HG02678 (cell line): ENCODE data around the gene EMC10.

Experiments used
- ATAC-seq: cut with Tn5 transposase; IDR thresholded peaks from one replicate; pipeline ENCODE4 v1.9.1; 2021; ENCODE audit warnings: mild to moderate bottlenecking, moderate library complexity; ENCODE audit not compliant: unreplicated experiment

Gene EMC10

DNA sequence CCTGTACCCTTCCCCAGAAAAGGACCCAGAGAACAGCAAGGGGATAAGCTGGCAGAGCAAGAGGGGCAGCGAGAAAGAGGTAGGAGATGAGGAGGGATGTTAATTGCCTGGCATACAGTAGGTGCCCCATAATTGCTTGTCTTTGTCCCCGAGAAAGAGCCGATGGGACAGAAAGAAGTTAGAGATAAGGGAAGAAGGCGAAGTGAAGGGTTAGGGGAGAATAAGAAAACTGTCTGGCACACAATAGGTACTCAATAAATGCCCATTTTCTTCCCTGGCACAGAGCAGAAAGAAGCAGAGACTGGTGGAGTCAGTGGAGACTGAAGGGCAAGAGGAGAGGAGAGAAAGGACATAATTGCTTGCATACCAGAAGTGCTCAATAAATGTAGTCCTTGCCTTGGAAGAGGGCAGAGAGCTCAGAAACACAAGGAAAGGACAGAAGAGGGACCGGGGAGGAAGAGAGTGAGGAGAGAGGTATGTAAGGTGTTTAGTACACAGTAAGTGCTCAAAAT lies 18.8 kb downstream of the EMC10 start:
- no peak for ATAC-seq

DNA sequence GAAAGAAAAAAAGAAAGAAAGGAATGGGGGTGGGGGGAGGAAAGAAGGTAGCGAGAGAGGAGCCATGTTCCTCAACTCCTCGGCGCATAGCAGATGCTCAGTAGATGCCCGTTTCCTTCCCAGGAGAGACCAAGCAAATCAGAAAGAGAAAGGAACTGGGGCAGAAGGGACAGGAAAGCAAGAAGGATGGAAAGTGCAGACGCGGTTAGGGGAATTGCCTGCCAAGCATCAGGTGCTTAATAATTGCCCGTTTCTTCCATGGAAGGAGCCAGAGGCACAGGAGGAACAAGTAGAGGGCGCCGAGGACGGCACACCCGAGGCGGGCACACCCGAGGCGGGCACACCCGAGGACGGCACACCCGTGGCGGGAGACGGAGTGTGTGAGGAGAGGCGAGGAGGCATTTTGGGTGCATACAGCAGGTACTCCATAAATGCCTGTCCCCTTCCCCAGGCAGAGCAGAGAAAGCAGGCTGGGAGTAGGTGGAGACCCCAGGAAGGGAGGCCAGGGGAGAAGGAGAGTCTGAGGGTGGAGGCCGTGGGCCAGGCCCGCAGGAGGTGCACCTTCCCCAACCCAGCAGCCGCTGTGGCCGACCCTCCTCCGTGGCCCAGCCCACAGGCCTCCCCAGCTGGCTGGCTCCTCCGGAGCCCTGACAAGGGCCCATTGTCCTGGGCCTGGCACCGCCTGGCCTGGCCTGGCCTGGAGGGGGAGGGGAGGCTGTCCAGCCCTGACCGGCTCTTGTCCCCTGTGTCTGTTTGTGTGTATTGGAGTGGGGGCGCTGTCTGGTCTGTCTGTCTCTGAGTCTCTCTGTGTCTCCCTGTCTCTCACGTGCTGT lies 20.1 kb downstream of the EMC10 start:
- ATAC-seq = no peak

DNA sequence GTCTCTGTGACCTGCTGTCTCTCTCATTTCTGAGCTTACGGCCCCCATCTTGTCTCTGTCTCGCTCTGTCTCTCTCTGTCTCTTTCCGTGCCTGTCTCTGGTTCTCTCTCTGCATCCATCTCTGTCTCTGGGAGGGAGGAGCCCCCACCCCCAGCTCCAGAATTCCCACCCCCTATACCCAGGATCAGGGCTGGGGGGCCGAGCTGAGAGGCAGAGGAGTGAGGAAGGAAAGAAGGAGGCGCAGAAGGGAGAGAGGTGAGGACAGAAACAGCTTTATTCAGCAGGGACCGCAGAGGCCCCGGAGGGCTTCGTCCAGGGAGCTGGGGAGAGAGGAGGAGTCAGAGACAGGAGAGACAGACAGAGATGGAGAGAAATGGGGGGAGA lies 20.7 kb downstream of the EMC10 start:
- ATAC-seq = no peak

DNA sequence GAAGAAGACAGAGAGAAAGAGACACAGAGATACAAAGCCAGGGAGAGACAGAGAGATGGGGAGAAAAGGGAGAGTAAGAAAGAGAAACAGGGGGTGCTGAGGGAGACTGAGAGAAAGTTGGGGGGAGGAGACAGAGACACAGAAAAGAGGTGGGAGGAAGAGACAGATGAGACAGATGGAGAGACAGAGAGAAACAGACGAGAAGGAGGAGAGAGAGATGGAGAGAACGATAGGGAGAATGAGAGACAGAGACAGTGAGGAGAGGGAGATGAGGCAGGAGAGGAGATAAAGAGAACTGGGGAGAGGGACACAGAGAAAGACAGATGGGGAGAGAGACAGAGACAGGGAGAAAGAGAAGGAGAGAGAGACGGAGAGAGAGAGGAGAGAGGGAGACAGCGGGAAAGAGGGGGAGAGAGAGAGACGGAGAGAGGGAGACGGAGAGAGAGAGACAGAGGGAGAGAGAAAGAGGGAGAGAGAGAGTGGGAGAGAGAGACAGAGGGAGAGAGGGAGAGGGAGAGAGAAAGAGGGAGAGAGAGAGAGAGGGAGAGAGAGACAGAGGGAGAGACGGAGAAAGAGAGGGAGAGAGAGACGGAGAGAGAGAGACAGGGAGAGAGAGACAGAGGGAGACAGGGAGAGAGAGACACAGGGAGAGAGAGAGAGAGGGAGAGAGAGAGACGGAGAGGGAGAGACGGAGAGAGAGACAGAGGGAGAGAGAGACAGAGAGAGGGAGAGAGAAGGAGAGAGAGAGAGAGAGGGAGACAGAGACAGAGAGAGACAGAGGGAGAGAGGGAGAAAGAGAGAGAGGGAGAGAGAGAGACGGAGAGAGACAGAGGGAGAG lies 22.1 kb downstream of the EMC10 start:
- ATAC-seq = no peak

DNA sequence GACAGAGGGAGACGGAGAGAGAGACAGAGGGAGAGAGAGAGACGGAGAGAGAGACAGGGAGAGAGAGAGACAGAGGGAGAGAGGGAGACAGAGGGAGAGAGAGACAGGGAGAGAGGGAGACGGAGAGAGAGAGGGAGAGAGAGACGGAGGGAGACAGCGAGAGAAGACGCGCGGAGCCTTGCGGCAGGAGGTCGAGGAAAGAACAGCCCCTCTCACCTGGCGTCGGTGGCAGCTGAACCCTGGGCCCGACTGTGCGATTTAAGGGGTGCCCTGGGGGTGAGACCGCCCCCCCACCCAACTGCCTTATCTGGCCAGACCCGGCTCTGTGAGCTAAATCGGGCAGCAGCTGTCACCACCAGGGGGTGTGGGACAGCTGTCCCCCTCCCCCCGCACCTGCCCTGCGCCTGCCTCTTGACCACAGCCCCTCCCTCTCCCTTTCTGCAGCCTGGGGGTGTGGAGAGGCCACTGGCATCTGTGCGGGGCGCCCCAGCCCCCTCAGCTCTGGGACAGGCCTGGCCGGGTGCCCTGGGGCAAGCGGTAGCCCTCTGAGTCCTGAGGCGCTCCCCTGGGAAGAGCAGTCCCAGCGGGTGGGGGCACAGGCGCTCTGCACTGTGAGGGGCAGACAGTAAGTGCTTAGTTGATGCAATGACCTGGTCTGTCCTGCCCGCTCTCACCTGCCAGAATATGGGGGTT lies 23.9 kb downstream of the EMC10 start:
- no peak for ATAC-seq

DNA sequence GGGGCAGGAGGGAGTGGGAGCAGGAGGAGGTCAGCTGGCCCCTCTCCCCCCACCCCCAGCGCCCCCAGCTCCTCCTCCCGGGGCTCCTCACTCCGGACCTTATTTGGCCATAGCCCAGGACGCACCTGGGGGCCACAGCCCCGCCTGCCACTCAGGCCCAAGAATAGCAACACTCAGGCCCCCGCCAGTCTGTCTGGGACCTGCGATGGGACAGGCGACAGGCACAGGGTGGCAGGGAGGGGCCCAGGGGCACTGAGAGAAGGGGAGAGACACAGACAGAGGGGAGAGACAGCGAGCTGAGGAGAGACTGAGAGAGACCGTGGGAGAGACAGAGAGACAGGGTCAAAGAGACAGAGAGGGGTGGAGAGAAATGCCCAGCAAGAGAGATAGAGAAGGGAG lies 24.4 kb downstream of the EMC10 start:
- ATAC-seq = no peak

DNA sequence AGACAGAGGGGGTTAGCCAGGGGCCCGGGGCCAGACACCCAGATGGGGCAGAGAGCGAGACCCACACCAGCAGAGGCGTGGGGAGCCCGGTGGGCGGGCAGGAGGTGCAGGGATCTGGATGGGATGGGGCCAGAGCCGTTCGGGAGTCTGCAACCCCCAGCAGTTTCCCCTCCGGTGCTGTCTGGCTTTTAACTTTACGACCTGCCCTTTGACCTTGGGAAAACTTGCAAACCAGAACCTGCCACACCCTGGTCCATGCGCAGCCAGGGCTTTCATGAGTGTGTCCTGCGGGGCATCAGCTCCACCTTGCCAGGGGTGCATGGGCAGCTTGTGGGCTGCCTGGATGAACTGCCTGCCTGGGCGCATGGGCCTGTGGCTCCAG lies 24.9 kb downstream of the EMC10 start:
- ATAC-seq = no peak

DNA sequence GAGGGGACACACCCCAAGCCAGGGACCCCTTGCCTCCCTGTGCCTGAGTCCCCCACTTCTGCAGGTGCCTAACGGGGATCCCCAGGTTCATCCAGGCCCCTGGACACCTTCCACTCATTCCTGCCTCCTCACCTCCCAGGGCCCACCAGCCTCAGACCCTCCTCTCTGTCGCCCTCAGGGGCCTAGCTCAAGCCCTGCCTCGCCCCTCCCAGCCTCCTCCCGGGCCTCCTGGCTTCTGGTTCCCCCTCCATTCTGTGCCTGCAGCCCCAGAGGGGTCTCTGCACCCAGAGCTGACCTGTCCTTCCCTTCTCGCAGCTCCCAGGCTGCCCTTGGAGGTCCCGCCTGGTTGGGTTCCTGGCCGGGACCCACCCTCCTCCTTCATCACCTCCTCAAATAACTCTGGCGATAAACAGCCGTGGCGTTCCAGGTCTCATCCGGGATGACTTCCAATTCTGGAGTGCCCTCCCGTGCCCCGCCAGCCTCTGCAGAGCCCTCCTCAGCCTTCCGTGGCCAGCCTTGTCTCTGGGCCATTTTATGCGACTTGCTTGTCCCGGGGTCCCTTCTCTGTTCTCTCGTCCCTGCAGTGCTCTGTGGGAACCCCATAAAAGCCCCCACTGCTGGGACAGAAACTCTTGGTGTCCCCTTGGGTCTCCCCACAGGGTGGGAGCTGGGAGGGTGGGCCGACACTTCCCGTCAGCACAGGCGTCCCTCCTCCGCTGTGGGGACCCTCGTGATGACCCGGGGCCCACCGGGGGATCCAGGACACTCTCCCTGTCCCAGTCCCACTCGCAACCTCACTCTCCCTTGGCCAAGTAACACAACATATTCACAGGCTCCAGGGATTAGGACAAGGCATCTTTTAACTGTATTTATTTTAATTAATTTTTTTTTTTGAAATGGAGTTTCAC lies 25.5 kb downstream of the EMC10 start:
- ATAC-seq = no peak

DNA sequence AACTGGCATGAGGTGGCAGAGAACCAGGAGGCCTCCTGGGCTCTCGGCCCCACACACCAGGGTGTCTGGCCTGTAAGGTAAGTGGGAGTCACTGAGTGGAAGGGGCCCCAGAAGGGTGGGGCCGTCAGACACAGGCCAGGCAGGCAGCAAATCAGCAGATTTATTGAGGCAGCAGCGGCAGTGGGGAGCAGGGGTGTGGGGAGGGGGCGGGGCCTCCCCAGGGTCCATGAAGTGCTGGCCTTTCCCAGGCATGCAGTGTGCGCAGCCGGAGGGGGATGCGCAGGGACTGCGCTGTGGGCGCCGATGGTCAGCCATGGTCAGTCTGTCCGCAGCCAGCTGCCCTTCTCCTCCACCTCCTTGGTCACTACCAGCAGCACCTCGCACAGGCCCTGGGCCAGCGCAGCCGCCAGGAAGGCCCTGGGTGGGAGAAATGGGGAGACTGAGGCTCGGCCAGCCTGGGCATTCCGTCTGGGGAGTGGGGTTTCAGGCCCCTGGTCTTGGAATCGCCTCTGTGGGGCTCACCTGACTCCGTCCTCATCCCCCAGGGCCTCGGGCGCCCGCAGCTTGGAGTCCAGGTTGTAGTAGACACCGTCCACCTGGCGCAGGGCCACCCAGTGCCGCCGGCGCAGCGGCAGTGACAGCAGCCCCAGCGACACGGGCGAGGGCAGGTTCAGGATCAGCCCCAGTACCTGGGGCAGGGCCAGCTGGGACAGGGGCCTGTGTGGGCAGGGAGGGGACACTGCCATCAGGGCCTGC lies 29.7 kb downstream of the EMC10 start:
- ATAC-seq = no peak

DNA sequence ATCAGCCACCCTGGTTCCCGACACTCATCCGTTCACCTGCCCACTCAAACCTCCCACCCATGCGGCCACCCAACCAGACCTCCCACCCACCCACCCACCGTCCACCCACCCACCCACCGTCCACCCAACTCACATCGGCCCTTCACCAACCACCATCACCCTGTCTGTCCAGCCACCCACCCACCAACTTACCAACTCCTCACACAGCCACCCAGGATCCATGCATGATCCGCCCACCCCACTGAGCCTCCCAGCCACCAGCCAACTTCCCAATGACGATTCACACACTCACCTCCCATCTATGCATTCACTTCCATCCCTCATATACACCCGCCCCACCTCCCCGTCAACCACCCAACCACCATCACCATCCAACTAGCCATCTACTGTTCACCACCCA lies 30.4 kb downstream of the EMC10 start:
- ATAC-seq = no peak

DNA sequence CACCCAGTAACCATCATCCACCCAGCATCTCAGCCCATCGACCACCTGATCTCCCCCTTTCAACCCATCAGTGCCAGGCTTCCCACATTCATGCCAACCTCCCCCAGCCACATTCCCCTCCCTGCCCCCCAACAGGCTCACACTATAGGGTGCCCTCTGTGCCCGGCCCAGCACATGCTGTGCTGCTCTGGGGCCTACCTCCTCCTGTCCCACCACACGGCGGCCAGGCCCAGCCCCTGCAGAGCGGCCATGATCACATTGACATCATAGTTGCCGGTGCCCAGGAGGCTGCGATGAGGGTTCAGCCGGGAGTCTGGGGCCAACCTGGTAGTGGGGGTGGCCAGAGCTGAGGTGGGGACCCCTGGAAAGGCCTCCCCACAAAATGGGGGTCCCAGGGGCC lies 31.1 kb downstream of the EMC10 start:
- ATAC-seq = no peak

DNA sequence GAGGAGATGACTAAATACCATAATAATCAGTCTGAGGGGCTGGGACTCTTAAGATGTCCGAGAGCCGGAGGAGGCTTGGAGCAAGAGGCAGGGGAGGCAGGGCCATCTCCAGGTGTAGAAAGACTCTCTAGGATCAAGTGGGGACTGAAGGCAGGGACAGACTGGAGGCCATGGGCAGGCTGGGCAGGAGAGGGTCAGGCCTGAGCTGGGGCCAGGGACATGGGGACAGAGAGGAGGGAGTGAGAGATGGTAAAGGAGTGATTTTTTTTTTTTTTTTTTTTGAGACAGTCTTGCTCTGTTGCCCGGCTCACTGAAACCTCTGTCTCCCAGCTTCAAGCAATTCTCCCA lies 32.5 kb downstream of the EMC10 start:
- no peak for ATAC-seq

DNA sequence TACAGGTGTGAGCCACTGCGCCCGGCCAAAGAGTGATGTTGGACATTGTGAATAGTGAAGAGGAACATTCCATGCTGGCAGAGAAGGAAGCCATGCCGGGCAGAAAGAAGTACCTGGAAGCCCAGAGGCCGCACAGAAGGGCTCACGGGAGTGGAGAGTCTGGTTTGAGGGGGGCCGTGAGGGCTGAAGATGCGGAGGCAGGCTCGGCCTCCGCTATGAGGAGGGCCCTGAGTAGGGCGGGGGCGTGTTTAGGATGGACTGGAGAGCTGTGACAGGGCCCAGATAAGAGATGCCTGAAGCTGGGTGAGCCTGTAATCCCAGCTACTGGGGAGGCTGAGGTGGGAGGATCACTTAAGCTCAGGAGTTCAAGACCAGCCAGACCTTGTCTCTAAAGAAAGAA lies 33.1 kb downstream of the EMC10 start:
- no peak for ATAC-seq

DNA sequence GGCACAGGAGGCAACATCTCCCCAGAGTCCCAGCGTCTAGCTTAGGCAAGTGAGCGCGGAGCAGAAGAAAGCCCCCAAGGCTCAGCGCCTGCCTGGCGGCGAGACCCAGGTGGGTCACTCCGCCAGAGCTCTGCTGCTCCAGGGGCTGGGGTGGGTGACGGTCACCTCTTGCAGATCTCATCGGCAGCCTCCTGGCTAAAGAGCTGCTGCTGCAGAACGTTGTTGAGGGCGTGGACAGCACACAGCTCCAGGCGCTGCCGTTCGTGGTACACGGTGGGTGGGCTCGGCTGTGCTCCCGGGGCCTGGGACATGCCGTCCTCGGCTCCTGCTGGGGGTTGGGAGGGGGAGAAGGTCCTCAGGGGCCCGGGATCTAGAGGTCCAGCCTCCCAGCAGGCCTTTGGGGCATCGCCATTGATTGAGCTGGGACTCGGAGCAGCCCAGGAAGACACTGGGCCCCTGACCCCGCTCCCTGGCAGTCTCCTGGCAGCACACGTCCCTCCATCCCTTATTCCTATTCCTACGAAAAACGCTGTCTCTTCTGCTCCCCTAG lies 33.9 kb downstream of the EMC10 start:
- ATAC-seq = no peak

DNA sequence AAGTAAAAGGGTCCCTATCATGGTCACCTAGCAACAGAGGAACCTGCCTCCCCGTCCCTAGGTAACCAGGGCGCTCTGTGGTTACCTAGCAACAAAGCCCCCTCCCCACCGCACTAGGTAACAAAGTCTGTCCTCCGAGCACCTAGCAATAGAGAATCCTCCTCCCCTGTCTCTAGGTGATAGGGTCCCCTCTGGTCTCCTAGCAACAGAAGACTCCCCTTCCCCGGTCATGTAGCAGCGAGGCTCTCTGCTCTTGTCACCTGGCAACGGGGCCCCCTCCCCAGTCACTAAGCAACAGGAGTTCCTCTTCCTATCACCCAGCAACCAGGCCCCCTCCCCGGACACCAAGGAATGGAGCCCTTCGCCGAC lies 34.4 kb downstream of the EMC10 start:
- ATAC-seq = no peak

DNA sequence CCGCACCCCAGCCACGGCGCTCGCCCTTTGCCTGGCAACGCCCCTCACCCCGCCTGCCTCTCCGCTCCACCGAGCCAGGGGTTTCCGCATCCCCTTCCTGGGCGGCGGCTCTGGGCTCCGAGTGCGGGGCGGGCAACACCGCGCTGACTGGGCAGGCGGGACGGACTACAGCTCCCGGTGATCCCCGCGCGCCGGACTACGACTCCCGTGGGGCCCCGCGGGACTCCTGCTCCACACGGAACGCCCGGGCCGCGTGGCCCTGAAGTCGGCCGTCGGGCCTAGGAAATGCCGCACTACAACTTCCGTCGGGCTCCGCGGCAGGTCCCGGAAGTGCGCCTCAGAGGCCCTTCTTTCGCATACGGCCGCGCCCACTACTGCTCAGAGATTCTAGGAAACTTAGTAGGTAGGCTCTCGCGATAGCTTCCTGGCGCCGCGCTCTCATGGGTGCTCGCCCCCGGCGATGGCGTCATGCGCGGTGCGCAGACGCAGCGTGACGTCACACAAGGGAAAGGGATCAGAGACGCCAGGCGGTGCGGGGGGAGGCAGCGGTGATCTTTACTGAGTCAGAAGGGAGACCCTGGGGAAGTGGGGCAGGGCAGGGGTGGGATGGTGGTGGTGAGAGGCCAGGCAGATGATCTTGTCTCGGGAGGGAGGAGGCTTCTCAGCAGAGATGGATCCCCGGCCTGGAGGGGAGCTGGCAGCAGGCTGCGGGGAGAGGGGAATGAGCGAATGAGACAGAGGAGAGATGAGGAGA lies 34.9 kb downstream of the EMC10 start, which contains the start of gene JOSD2:
Gene JOSD2, minus strand, starts transcription at position 123 of the 754 bp plus-strand sequence. CDS start 760 bp downstream, outside the sequence.
- ATAC-seq = peak; percentile 88

DNA sequence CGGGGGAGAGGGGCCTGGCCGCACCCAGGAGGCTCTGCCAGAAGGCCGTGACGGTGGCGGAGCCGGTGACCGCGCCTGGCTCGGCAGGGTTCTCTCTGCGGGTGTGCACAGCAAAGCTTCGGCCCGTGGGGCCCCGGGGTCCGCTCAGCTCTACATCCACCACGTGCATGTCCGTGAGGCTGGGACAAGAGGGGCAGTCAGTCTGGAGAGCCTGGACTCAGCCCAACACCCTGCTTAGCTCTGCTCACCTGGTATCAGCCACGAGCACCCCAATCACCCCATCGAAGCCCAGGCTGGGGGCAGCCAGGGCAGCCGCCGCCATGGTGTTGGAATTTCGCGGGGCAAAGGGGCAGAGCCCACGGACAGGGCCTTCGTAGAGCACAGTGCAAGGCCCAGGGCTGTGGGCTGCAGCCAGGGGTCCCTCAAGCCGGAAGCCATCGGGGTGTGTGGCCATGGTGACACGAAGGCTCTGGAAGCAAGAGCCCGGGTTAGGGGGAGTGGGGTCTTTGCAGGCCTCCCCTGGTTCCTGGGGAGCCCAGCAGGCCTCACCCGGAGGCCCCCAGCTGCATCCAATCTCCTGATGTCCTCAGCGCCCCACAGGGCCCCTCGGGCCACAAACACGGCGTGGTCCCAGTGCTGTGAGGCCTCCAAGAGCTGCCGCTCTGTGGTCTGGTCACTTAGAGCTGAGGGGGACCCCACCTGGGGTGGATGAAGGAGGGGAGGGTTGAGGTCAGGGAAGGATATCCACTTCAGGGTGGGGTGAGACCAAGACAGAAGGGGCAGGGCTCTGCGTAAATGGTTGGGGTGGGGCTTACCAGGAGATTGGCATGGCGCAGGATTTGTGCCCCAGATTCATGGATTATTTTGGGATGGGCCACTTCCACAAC lies 36.0 kb downstream of the EMC10 start:
- ATAC-seq = no peak
